ENCODE data around the gene API5.

DNA sequence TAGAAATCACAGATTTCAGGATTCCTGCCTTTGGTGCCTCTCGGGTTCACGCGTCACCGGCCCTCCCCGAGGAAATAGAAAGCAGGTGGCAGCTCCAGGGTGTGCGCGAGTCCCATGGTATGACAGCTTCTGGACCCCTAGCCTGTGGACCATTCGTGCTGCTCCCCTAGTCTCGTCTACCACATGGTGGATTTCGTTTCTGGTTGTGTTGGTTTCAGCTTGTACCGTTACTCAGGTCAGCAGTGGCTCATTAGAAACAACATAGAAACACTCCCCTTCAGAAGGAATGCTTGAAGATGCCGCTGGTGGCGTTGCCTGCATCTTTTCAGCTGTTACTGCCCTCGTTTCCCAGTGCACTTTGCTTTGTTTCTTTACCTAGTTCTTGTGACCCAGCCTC, 47.6 kb downstream of the API5 start:
- TF ChIP-seq ESRRG (CRISPR knock-in tag; IDR thresholded peaks at IDR 0.05) (no peak), ZNF70 (CRISPR knock-in tag; IDR thresholded peaks at IDR 0.05) (no peak), ZC3H10 (CRISPR knock-in tag; IDR thresholded peaks at IDR 0.05) (no peak), ZFP30 (CRISPR knock-in tag; IDR thresholded peaks at IDR 0.05) (no peak), SNAI2 (CRISPR knock-in tag; IDR thresholded peaks at IDR 0.05) (no peak), ZNF565 (CRISPR knock-in tag; conservative IDR thresholded peaks at IDR 0.05; ENCODE audit: low read depth) (no peak), ISL1 (CRISPR knock-in tag; IDR thresholded peaks at IDR 0.05) (no peak), TCF4 (CRISPR knock-in tag; IDR thresholded peaks at IDR 0.05; ENCODE audit: borderline replicate concordance) (no peak), CSDC2 (CRISPR knock-in tag; IDR thresholded peaks at IDR 0.05) (no peak), BACH2 (CRISPR knock-in tag; IDR thresholded peaks at IDR 0.05; ENCODE audit: borderline replicate concordance) (no peak)
- TF ChIP-seq, protein P1, sequence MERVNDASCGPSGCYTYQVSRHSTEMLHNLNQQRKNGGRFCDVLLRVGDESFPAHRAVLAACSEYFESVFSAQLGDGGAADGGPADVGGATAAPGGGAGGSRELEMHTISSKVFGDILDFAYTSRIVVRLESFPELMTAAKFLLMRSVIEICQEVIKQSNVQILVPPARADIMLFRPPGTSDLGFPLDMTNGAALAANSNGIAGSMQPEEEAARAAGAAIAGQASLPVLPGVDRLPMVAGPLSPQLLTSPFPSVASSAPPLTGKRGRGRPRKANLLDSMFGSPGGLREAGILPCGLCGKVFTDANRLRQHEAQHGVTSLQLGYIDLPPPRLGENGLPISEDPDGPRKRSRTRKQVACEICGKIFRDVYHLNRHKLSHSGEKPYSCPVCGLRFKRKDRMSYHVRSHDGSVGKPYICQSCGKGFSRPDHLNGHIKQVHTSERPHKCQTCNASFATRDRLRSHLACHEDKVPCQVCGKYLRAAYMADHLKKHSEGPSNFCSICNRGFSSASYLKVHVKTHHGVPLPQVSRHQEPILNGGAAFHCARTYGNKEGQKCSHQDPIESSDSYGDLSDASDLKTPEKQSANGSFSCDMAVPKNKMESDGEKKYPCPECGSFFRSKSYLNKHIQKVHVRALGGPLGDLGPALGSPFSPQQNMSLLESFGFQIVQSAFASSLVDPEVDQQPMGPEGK (CRISPR knock-in tag; IDR thresholded peaks at IDR 0.05; ENCODE audit: borderline replicate concordance) = no peak
- TF ChIP-seq, protein P2, sequence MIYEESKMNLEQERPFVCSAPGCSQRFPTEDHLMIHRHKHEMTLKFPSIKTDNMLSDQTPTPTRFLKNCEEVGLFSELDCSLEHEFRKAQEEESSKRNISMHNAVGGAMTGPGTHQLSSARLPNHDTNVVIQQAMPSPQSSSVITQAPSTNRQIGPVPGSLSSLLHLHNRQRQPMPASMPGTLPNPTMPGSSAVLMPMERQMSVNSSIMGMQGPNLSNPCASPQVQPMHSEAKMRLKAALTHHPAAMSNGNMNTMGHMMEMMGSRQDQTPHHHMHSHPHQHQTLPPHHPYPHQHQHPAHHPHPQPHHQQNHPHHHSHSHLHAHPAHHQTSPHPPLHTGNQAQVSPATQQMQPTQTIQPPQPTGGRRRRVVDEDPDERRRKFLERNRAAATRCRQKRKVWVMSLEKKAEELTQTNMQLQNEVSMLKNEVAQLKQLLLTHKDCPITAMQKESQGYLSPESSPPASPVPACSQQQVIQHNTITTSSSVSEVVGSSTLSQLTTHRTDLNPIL (CRISPR knock-in tag; IDR thresholded peaks at IDR 0.05; ENCODE audit: low read depth) = no peak
- TF ChIP-seq, protein P3, sequence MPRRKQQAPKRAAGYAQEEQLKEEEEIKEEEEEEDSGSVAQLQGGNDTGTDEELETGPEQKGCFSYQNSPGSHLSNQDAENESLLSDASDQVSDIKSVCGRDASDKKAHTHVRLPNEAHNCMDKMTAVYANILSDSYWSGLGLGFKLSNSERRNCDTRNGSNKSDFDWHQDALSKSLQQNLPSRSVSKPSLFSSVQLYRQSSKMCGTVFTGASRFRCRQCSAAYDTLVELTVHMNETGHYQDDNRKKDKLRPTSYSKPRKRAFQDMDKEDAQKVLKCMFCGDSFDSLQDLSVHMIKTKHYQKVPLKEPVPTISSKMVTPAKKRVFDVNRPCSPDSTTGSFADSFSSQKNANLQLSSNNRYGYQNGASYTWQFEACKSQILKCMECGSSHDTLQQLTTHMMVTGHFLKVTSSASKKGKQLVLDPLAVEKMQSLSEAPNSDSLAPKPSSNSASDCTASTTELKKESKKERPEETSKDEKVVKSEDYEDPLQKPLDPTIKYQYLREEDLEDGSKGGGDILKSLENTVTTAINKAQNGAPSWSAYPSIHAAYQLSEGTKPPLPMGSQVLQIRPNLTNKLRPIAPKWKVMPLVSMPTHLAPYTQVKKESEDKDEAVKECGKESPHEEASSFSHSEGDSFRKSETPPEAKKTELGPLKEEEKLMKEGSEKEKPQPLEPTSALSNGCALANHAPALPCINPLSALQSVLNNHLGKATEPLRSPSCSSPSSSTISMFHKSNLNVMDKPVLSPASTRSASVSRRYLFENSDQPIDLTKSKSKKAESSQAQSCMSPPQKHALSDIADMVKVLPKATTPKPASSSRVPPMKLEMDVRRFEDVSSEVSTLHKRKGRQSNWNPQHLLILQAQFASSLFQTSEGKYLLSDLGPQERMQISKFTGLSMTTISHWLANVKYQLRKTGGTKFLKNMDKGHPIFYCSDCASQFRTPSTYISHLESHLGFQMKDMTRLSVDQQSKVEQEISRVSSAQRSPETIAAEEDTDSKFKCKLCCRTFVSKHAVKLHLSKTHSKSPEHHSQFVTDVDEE (CRISPR knock-in tag; IDR thresholded peaks at IDR 0.05) = no peak
